ENCODE measurements around the gene MAPKAPK2. TPM values are rescaled to one million over a fixed set of nuclear protein-coding genes. Genes with fewer than 3 reads are reported as not detected.
"Not testable (repeated sequence)": the region's sequence is repeated elsewhere in the genome, so short reads cannot be mapped to it uniquely, and the experiment has no call there.

Gene MAPKAPK2
- polyA plus RNA-seq, 3 donors: 24.3 to 69.4 (median 64.1) TPM

DNA sequence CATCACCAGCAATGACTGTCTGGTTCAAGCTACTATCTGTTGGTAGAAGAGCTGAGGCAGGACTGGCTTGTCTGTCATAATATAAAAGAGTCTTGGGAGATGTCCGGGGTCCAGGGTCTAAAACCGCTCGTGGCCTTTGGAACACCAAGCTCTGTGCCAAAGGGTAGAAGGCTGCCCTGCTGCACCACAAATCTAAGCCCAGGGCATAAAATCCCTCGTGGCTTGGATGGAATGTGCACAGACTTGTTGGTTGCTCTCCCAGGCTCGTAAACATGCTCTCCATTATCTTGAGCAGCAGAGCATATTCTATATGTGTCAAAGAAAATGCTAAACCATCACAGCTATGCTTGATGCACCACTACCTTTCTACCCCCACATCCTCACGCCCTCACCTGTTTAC is 94.2 kb downstream of the MAPKAPK2 start:
- H3K27ac ChIP-seq (ENCODE audit: low read depth, low read length): not testable (repeated sequence)
- WGBS, 3 donors: 72 to 82% (median 73%) methylated on average over 6 of the region's 6 CpGs

DNA sequence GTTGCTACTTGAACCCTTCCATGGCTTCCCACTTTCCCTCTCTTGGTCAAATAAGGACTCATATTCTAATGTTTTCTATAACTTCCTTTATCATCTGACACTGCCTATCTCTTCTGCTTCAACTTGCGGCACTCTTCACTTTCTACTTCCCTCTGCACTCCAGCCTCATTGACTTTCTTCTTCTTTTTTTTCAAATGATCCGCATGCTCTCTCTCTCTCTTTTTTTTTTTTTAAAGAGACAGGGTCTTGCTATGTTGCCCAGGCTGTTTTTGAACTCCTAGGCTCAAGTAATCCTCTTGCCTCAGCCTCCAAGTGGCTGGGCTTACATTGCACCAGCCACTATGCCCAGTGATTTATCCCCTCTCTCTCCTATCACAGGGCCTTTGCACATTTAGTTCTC is 94.9 kb downstream of the MAPKAPK2 start:
- WGBS, 3 donors: 51 to 62% (median 53%) methylated on average over 2 of the region's 2 CpGs
- H3K27ac ChIP-seq (ENCODE audit: low read depth, low read length): no peak overlapping the region

GRCh38 chr1:206782448-206782847 is 97.7 kb downstream of the MAPKAPK2 start:
- no peak overlapping the region for H3K27ac ChIP-seq (ENCODE audit: low read depth, low read length)
- WGBS, 3 donors: 53 to 96% (median 55%) methylated on average over 2 of the region's 2 CpGs

- H3K27ac ChIP-seq (ENCODE audit: low read depth, low read length): no peak overlapping the region
- 80 to 89% (median 89%) methylated on average over 7 of the region's 7 CpGs for WGBS, 3 donors
Measured at GRCh38 chr1:206783506-206783905, 98.8 kb downstream of the MAPKAPK2 start.

Other genes starting within 250 kb of the MAPKAPK2 start
- 1 to 10 TPM; 2.0 to 2.8 (median 2.5) TPM for gene IKBKE, start 214.4 kb upstream of the MAPKAPK2 start, polyA plus RNA-seq
- 1 to 10 TPM; 6.1 to 7.4 (median 6.9) TPM for gene RASSF5, start 177.4 kb upstream of the MAPKAPK2 start, polyA plus RNA-seq
- gene EIF2D, start 72.4 kb upstream of the MAPKAPK2 start, polyA plus RNA-seq: 10 to 100 TPM; 29.5 to 57.5 (median 42.1) TPM
- gene DYRK3, start 49.4 kb upstream of the MAPKAPK2 start, polyA plus RNA-seq: 10 to 100 TPM in 1 of 3 donors, 1 to 10 TPM in 2; 2.2 to 12.3 (median 7.6) TPM
- under 1 TPM in 2 of 3 donors, not detected in 1; 0.09 to 0.12 TPM for gene IL19, start 85.9 kb downstream of the MAPKAPK2 start, polyA plus RNA-seq
- 10 to 100 TPM in 1 of 3 donors, 1 to 10 TPM in 1, under 1 TPM in 1; 0.77 to 15.1 (median 7.0) TPM for gene IL10, start 87.6 kb downstream of the MAPKAPK2 start, polyA plus RNA-seq
- gene IL20, start 180.7 kb downstream of the MAPKAPK2 start, polyA plus RNA-seq: 1 to 10 TPM in 1 of 3 donors, under 1 TPM in 1, not detected in 1; 0.67 to 1.7 TPM
- gene IL24, start 212.5 kb downstream of the MAPKAPK2 start, polyA plus RNA-seq: 1 to 10 TPM in 1 of 3 donors, under 1 TPM in 1, not detected in 1; 0.09 to 7.7 TPM
- 1 to 10 TPM; 5.1 to 5.7 (median 5.2) TPM for gene FCMR, start 237.0 kb downstream of the MAPKAPK2 start, polyA plus RNA-seq

All from adipose tissue (tissue), 3 donors.